GM12891 (cell line): ENCODE measurements around the gene WDR45. TPM values are rescaled to one million over a fixed set of nuclear protein-coding genes. Genes with fewer than 3 reads are reported as not detected.
A peak's percentile ranks its signal among the peaks of the same experiment; 100 is the strongest.
"Not testable (repeated sequence)": the region's sequence is repeated elsewhere in the genome, so short reads cannot be mapped to it uniquely, and the experiment has no call there.

ENCODE experiments used
- DNase-seq: peaks from one replicate; pipeline ENCODE4 v3.0.0; 2011; ENCODE audit warnings: low spot score; ENCODE audit not compliant: insufficient read length
- FAIRE-seq: peaks from 2 replicates; lab custom pipeline; 2011; peaks lifted over from hg19 to GRCh38; lab: Jason Lieb, UNC
- PAX5 ChIP-seq: IDR thresholded peaks from 2 replicates; pipeline ENCODE4 v1.6.1; 2011; ENCODE audit warnings: low read length, moderate library complexity, mild to moderate bottlenecking; ENCODE audit not compliant: insufficient read depth, severe bottlenecking
- POLR2A ChIP-seq: IDR thresholded peaks from 2 replicates; pipeline ENCODE4 v1.6.1; 2011; ENCODE audit warnings: low read depth, low read length, control low read depth
- POLR2AphosphoS5 ChIP-seq: IDR thresholded peaks from 2 replicates; pipeline ENCODE4 v1.6.1; 2011; ENCODE audit warnings: low read depth, low read length, control low read depth
- POU2F2 ChIP-seq: IDR thresholded peaks from 2 replicates; pipeline ENCODE4 v1.6.1; 2011; ENCODE audit warnings: low read depth, mild to moderate bottlenecking, control low read depth, low read length, moderate library complexity
- SPI1 ChIP-seq: IDR thresholded peaks from 2 replicates; pipeline ENCODE4 v1.6.1; 2011; ENCODE audit warnings: low read depth, low read length, control low read depth
- TAF1 ChIP-seq: IDR thresholded peaks from 2 replicates; pipeline ENCODE4 v1.6.1; 2011; ENCODE audit warnings: low read depth, low read length, control low read depth
- polyA plus RNA-seq: library from polyadenylated mRNA; unstranded; fragments of >200 nt; gene quantifications from one replicate; pipeline ENCODE4 v1.2.1, GENCODE V29; 2012; ENCODE audit warnings: low read depth, missing spikeins, inconsistent platforms; ENCODE audit not compliant: missing spikeins

WDR45 gene
- polyA plus RNA-seq: 15.5 TPM

DNA sequence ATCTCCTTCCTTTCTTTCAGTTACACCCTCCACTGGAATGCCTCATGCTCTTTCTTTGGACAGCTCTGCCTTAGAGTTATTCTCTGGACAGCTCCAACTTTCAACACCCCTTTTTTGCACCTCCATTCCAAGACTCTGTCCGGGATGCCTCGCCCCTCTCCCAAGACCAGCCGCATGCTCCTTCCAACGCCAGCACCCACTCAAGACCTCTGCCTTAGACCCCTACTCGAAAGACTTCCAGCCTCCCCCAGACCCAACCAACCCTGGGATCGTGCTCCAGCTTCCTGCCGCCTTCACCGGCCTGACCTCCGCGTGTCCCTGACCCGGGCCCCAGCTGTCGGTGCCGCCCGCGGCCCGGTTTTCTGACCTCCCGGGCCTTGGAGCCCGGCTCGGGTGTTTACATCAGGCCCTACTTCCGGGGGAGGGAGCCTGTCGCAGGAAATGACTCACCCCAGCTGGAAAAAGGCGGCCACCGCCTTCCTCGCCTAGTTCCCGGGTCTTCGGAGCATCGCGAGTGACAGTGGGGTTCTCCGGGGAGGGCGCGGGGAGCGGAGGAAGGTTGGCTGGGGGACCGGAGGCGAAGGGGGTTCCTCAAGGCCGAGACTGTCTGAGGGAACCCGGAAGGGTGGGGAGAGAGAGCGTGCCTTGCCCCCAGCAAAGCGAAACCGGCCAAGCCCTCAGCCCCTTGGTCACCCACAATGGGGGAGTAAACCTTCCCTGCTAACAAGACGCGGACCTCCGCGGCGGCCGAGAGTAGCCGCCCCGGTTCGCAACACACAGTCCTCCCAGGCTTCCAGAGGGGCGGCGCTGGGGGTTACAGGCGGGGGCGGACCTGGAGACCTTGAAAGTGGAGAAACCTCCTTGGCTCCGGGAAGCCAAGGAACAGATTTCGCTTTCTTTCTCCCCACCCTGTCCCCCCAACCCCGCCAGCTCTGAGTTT, at the start of gene WDR45:
Gene WDR45, minus strand, starts transcription at position 399 of the 940 bp plus-strand sequence. CDS start 1,792 bp downstream, outside the sequence.
- TF ChIP-seq POLR2AphosphoS5 (no peak), POLR2A (peak; percentile 31; the same call in 1 of the 2 replicates)
- DNase-seq: peak; percentile 72
- FAIRE-seq: peak; percentile 97

DNA sequence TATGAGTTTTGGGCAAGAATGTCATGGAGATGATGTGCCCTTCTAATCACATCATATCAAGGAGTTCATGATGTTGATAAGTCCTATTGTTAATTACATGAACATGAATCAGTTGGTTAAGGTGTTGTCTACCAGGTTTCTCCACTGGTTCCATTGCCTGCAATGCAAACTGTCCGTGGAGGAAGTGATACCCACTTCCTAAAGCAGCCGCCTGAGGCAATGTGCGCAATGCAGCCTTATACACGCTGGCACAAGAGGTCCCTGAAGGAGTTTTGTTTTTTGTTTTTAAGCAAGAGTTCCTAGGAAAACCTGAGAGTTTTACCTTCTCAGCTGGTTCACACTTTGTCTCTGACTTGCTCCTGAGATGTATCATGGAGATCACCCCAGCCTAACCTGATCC, 49.7 kb upstream of the WDR45 start:
- DNase-seq (no peak), FAIRE-seq (no peak)
- TF ChIP-seq TAF1 (no peak), SPI1 (peak; percentile 64), POLR2A (no peak)

DNA sequence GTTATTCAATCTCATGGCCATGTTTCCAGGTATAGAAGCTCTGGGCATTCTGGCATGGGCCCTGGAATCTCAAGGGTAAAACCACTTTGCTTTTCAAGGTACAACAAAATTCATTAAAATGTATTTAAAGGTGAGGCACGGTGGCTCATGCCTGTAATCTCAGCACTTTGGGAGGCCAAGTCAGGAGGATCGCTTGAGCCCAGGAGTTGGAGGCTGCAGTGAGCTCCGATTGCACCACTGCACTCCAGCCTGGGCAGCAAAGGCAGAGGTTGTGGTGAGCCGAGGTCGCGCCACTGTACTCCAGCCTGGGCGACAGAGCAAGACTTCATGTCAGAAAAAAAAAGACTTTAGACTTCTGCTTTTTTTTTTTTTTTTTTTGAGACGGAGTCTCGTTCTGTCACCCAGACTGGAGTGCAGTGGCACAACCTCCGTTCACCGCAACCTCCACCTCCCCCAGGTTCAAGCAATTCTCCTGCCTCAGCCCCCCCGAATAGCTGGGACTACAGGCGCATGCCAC, 48.1 kb upstream of the WDR45 start:
- not testable (repeated sequence) for DNase-seq, FAIRE-seq

DNA sequence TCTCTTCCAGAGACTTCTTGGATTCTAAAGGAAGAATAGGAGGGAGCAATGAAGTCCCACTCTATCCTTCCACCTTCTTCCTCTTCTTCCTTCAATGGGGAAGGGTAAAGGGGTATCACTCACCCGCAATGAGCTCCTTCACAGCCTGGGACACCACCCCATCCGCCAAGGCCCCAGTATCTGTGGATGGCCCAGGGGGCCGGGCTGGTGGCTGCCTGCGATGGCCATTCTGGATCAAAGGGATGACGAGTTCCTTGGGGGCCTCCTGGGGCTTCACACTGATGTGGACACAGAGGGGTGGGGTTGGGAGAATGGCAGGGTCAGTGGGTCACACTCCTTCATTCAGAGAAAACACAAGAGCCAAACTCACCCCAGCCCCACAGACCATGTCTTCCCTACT, 42.8 kb upstream of the WDR45 start:
- peak; percentile 56 for FAIRE-seq
- no peak for TF ChIP-seq POU2F2
- TF ChIP-seq TAF1: no peak
- no peak for TF ChIP-seq POLR2AphosphoS5
- TF ChIP-seq SPI1: no peak
- TF ChIP-seq POLR2A: no peak
- no peak for TF ChIP-seq PAX5
- no peak for DNase-seq

DNA sequence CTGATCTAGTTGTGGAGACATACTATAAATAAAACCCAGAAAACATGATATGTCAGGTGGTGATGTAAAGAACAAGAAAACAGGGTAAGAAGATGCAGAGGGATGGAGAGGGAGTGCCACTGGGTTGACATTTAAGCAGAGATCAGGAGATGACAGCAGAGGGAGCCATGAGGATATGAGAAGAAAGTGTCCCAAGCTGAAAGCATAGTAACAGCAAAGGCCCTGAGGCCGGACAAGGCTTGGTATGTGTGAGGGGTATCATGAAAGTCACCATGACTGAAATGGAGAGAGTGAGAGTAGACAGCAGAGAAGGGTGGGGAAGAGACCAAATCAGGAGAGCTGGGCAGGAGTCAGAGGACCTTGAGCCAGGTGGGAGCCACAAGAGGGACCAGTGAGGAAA, 40.4 kb upstream of the WDR45 start:
- TF ChIP-seq POLR2AphosphoS5 (no peak), POLR2A (no peak), POU2F2 (no peak), SPI1 (no peak), PAX5 (no peak), TAF1 (no peak)
- DNase-seq: no peak
- FAIRE-seq: peak; percentile 60

DNA sequence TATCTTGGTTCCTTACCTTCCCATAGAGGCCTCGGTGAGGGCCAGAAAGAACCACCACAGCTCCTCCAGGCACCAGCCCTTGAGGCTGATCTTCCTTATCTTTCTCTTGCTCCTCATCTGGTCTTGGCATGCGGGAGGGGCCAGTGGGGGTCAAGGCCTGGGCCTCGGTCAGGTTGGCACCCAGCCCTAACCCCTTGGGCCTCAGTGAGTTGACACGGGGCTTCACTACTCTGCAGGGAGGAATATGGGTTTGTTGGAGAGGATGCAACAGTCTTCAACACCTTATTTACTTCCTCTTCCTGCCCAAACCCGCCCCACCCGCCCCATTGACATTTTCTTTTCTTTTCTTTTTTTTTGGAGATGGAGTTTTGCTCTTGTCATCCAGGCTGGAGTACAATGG, 37.9 kb upstream of the WDR45 start:
- FAIRE-seq (no peak), DNase-seq (no peak)
- TF ChIP-seq POLR2A (no peak), POLR2AphosphoS5 (no peak), POU2F2 (no peak), TAF1 (no peak), PAX5 (no peak), SPI1 (no peak)

DNA sequence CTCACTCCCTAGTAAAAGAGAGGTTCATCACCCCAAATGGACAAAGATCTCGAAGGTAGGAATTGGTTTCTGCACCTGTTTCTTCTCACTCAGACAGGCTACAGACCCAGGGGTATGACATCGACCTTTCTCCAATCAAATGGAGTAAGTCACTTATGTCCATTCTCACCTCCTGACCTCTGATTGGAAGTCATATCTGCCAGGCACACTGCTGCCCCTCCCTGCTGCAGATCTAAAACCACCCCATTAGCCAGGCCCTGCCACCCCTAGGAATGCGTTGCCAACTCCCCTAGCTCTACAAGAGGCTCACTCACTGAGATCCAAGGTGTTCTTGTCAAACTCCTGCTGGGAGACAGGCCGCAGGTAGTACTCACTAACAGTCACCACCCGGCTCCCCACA, 37.0 kb upstream of the WDR45 start:
- no peak for DNase-seq
- no peak for FAIRE-seq

DNA sequence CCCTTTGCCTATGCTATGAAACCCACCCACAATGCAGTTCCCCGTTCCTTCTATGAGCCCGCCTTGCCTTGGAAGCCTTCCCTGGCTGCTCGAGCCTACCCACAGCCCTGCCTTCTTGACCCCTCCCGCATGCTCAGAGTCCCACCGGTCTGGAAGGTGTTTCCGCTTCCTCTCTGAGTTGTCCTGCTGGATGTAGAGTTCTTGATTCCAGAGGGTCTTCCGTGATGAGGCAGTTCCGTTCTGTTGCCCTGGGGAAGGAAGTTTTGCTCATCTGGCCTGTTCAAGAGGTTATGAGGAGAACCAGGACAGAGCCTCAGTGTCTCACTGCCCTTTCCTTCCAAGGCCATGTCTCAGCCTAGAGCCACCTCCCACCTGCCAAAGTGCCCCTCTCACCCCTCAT, 36.4 kb upstream of the WDR45 start:
- TF ChIP-seq POLR2A: no peak
- no peak for TF ChIP-seq TAF1
- TF ChIP-seq POU2F2: no peak
- no peak for TF ChIP-seq POLR2AphosphoS5
- TF ChIP-seq SPI1: no peak
- no peak for TF ChIP-seq PAX5
- no peak for DNase-seq
- no peak for FAIRE-seq

More for the DNA sequence above, 37.0 kb upstream of the WDR45 start:
- TF ChIP-seq TAF1 (no peak), POLR2A (no peak), POLR2AphosphoS5 (no peak), POU2F2 (no peak), PAX5 (no peak), SPI1 (no peak)

DNA sequence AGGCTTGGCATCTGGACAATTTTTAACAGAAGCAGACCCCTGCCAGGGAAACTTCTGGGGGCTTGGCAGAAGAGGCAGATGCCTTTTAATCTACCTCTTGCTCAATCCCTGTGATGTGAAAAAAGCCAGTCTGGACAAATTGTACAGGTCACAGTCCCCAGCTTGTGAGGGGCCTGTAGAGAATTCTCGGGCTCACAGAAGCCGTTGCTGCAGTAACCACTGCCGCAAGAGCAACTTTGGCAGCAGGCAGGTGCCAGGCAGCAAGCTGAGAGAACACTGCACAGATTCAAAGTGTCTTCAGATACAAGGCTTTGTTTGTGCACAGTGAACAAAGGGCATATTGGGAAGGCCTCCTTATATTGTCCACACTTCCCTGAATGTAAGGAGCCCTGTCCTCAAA, 32.1 kb upstream of the WDR45 start:
- no peak for FAIRE-seq
- TF ChIP-seq TAF1: no peak
- no peak for TF ChIP-seq POLR2AphosphoS5
- no peak for TF ChIP-seq POLR2A
- TF ChIP-seq POU2F2: no peak
- TF ChIP-seq SPI1: no peak
- TF ChIP-seq PAX5: no peak
- no peak for DNase-seq

DNA sequence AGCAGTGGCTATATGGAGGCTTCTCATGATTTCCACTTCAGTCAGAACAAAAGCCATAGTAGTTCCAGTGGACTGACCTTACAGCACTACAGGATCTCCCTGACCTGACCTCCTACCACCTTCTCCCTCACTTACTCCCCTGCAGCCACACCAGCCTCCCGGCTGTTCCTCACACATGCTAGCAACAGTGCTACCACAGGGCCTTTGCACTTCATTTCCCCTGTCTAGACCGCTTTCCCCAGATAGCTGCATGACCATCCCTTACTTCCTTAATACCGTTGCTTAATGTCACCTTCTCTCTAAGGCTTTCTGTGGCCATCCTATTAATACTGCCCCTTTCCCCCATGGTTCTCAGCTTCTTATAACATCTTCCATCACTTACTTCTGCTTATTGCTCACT, 30.7 kb upstream of the WDR45 start:
- FAIRE-seq: no peak
- no peak for TF ChIP-seq TAF1
- no peak for TF ChIP-seq SPI1
- TF ChIP-seq POLR2A: no peak
- DNase-seq: no peak
